ENCODE data around the gene RANBP17. TPM values are rescaled to one million over a fixed set of nuclear protein-coding genes. Genes with fewer than 3 reads are reported as not detected.

Gene RANBP17
- total RNA-seq, 6 donors from 2014 or later = 12.6 to 81.4 (median 23.9) TPM

- Histone ChIP-seq H3K36me3 (no peaks in the 10 kb centered on the region), H3K27me3 (peaks cover 0 to 78% (median 46%) of the 10 kb centered on the region in 4 donors), H3K9me3 (no peaks in the 10 kb centered on the region), H3K27ac (no peak overlapping the region), H3K4me1 (peaks cover 42 to 58% (median 52%) of the 10 kb centered on the region in 4 donors), H3K4me3 (peak overlapping the region in 2 of 4 donors; percentile 22 to 25)
- DNase-seq (no peak), ATAC-seq (ENCODE audit: low FRiP score in 2 of 2) (no peak)
- 16 to 19% methylated on average over 20 of the region's 20 CpGs for WGBS, 2 donors
- no peak for TF ChIP-seq POLR2A (IDR thresholded peaks at IDR 0.05)
- no peak for TF ChIP-seq CTCF (IDR thresholded peaks at IDR 0.05)
- no peak for TF ChIP-seq EP300 (IDR thresholded peaks at IDR 0.05)
- TF ChIP-seq POLR2AphosphoS5 (IDR thresholded peaks at IDR 0.05) = no peak
These were observed 454.1 kb downstream of the RANBP17 start for GRCh38 chr5:171315925-171316257.

- no peaks in the 10 kb centered on the region for H3K9me3 ChIP-seq
- DNase-seq = peak in 1 of 2 donors; percentile 81
- H3K4me3 ChIP-seq = no peak overlapping the region
- TF ChIP-seq POLR2AphosphoS5 (IDR thresholded peaks at IDR 0.05) (no peak), EP300 (IDR thresholded peaks at IDR 0.05) (no peak), POLR2A (IDR thresholded peaks at IDR 0.05) (no peak), CTCF (IDR thresholded peaks at IDR 0.05) (no peak)
- no peaks in the 10 kb centered on the region for H3K36me3 ChIP-seq
- WGBS, 2 donors = 2 to 7% methylated on average over 10 to 61 of the region's 66 CpGs
- no peak overlapping the region for H3K27ac ChIP-seq
- peaks cover 0 to 72% (median 43%) of the 10 kb centered on the region in 4 donors for H3K27me3 ChIP-seq
- peaks cover 36 to 52% (median 46%) of the 10 kb centered on the region in 4 donors for H3K4me1 ChIP-seq
- ATAC-seq (ENCODE audit: low FRiP score in 2 of 2) = no peak
These were observed 454.7 kb downstream of the RANBP17 start for GRCh38 chr5:171316258-171317121.

- no peak overlapping the region for H3K4me3 ChIP-seq
- H3K27ac ChIP-seq = no peak overlapping the region
- DNase-seq (no peak), ATAC-seq (ENCODE audit: low FRiP score in 2 of 2) (no peak)
- H3K4me1 ChIP-seq = peaks cover 28 to 44% (median 38%) of the 10 kb centered on the region in 4 donors
- TF ChIP-seq POLR2AphosphoS5 (IDR thresholded peaks at IDR 0.05) (no peak), CTCF (IDR thresholded peaks at IDR 0.05) (no peak), POLR2A (IDR thresholded peaks at IDR 0.05) (no peak), EP300 (IDR thresholded peaks at IDR 0.05) (no peak)
- H3K27me3 ChIP-seq = peaks cover 0 to 64% (median 37%) of the 10 kb centered on the region in 4 donors
- no peaks in the 10 kb centered on the region for H3K9me3 ChIP-seq
- 11 to 17% methylated on average over 11 of the region's 11 CpGs for WGBS, 2 donors
- no peaks in the 10 kb centered on the region for H3K36me3 ChIP-seq
These were observed 455.4 kb downstream of the RANBP17 start for GRCh38 chr5:171317230-171317629.

GRCh38 chr5:171318026-171318425 is 456.2 kb downstream of the RANBP17 start:
- H3K9me3 ChIP-seq = no peaks in the 10 kb centered on the region
- ATAC-seq (ENCODE audit: low FRiP score in 2 of 2) = no peak
- TF ChIP-seq EP300 (IDR thresholded peaks at IDR 0.05) (no peak), POLR2A (IDR thresholded peaks at IDR 0.05) (no peak), POLR2AphosphoS5 (IDR thresholded peaks at IDR 0.05) (no peak), CTCF (IDR thresholded peaks at IDR 0.05) (no peak)
- H3K4me1 ChIP-seq = peaks cover 24 to 36% (median 30%) of the 10 kb centered on the region in 4 donors
- peaks cover 0 to 56% (median 31%) of the 10 kb centered on the region in 4 donors for H3K27me3 ChIP-seq
- H3K4me3 ChIP-seq = no peak overlapping the region
- WGBS, 2 donors = 5 to 13% methylated on average over 4 to 9 of the region's 9 CpGs
- H3K27ac ChIP-seq = no peak overlapping the region
- H3K36me3 ChIP-seq = no peaks in the 10 kb centered on the region
- peak in 1 of 2 donors; percentile 2 for DNase-seq
